ENCODE data around the gene PLD1.

DNA sequence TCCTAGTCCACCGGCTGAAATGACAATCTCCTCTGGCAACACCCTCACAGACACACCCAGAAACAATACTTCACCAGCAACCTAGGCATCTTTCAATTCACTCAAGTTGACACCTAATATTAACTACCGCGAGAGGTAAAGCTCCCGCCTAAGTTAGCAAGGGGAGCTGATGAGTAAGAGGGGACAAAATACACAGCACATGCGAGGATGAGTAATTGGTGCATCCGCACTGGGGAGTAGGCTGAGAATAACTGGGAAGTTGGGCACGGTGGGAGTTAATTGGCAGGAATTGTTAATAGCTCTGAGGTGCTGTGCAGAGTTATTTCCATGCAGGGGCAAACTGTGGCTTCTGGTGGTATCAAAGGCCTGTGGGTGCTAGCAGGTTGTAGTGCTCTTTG lies 14.5 kb upstream of the PLD1 start:
- TF ChIP-seq CTCF (IDR thresholded peaks at IDR 0.05) = no peak
- TF ChIP-seq POLR2A (IDR thresholded peaks at IDR 0.05) = no peak

Measured in heart left ventricle (tissue), 13 donors.